LoVo (cell line): ENCODE data around the gene PLD4.

ENCODE experiments used
- DNase-seq: peaks from one replicate; pipeline ENCODE4 v3.0.0-alpha.2; 2016; ENCODE audit warnings: low spot score

Gene PLD4

GRCh38 chr14:104956290-104956890 lies 31.7 kb downstream of the PLD4 start:
- DNase-seq = no peak

DNA sequence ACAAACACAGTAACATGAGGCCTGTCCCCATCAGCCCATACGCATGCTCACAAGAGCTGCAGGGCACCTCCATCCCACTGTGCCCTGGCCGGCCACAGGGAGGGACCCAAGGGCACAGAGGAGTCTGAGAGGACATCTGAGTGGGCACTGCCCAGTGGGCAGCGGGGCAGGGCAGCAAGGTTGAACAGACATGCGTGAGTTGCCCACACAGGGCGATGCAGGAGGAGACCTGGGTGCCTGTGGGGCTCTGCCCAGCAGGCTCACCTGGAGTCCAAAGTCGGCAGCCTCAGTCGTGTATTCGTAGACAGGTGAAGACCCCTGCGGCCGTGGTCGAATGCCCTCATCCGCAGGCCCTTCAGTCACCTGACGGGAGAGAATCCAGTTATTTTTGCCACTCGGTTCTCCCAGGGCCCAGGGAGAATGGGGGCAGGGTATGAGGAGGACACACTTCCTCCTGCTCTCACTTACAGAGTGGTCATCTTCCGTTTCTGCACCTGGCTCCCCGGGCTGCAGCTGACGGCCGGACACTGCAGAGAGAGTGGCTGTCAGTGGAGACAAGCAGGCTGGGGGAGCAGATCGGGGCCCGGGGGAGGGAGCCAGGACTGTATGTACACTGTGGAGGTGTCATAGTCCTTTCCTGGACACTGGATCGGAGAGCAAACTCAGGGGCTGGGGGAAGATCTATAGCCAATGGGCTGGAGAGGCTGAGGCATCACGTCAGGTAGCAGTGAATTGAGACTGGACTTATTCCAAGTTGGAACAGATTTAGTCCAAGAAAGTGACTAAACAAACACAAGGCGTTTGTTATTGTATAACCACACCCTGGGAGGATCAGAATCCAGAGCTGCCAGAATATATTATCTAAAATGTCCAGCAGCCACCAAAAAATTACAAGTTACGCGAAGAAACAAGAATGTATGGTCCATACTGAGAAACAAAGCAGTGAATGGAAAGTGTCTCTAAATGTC lies 32.8 kb downstream of the PLD4 start:
- no peak for DNase-seq

DNA sequence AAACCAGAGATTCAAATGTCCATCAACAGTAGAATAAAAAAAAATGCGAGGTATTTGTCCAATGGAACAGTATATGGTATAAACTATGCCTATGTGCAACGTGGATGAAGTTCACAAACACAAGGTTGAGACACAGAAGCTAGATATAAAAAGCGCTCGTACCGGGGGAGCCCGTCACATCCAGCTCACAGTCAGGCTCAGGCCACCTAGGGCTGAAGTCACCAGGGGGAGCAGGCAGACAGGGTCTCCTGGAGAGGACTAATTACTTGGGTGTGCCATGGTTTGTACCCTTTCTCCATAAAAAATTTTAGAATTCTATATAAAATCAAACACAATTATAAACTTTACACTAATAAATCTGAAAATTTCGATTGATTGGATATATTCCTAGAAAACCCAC lies 39.9 kb downstream of the PLD4 start:
- DNase-seq = no peak

DNA sequence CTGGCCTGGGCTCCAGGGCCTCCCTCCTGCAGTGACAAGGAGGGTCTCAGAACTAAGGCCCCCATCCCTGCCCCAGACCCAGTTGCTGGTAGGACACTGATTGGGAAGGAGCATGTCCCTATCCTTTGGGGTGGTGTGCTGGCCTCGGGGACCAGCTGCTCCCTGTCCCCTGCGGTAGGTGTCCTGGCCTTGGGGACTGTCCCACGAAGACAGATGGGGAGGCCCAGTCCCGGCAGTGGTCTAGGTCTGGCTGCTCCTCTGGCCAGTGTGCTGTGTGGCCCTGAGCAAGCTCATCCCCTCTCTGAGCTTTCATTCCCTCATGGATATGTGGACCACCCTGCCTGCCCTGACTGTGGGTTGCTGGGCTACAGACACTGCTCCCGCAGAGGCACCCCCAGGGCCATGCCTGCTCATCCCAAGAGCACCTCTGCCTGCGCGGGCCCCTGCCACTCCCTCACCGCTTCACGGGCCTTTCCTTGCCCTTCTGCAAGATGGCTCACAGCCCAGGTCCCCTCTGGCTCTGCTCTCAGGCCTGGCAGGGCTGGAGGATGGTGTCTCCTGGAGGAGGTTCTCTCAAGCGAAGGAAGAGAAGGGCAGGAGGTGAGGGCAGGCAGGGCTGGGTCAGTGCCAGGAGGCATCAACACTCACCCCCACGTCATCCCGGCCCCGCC lies 41.0 kb downstream of the PLD4 start:
- no peak for DNase-seq

DNA sequence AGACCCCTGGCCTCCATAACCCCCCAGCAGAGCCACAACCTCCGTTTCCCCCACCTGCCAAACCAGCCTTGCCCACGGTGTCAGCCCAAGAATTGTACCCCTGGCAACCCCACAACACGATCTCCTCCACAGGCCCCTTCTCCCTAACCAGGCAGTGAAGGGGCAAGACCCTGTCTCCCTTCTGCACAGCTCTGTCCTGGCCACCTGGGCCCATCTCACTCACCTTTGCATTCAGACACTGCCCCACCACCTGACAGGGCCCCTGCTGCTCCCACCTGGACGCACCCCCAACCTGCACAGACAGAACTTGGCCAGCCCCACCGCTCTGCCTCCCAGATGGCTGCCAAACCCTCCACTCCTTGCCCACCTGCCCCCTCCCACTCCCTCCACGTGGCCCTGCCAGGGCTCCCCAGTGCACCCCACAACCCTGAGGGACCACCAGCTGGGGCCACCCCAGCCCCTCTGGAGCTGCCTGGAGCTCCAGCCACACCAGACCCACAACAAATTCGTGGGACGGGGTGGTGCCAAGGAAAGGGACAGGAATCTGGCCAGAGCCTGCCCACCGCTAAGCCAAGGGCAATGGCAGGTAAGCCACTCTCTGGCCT lies 41.7 kb downstream of the PLD4 start:
- DNase-seq = no peak

- DNase-seq = no peak
Observed at GRCh38 chr14:104966981-104967385, 42.3 kb downstream of the PLD4 start.

GRCh38 chr14:104967386-104968152 lies 42.9 kb downstream of the PLD4 start:
- DNase-seq = no peak

DNA sequence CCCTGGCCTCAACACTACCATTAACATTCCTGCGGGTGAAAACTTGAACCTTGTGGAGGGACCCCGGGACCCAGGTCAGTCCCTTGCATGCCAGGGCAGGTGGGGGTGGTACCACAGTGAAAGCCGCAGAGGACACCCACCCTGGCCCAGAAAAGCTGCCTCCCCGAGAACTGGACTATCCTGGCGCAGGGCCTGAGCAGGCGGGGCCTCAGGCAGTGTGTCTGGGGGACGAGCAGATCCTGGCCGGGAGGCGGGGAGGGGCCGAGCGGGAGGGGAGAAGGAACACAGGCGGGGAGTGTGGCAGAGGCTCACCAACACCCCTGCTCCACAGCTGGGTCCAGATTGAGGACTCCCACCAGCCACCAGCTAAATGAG lies 43.5 kb downstream of the PLD4 start:
- DNase-seq = no peak

GRCh38 chr14:104968541-104969401 lies 44.1 kb downstream of the PLD4 start:
- no peak for DNase-seq

DNA sequence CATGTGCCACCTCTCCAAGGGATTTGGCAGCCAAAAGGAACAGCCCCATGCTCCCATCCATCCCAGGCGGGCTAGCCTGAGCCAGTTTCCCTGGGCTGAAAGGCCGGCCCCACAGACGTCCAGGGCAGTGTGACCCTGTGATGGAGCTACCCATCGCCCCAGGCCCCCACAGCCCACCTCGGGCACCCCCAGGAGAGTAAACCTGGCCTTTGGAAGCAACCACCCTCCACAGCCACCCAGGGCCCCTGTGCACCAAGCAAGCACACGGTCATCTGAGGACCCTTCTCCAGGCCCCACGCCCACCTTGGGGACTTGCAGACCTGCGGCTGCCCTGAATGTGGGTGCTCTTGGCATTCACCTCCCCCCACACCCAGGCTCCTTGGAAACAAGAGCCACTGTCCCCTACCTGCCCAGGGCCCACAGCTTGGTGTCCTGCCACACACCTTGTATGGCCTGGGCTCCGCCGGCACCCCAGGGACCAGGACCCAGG lies 45.1 kb downstream of the PLD4 start:
- no peak for DNase-seq

DNA sequence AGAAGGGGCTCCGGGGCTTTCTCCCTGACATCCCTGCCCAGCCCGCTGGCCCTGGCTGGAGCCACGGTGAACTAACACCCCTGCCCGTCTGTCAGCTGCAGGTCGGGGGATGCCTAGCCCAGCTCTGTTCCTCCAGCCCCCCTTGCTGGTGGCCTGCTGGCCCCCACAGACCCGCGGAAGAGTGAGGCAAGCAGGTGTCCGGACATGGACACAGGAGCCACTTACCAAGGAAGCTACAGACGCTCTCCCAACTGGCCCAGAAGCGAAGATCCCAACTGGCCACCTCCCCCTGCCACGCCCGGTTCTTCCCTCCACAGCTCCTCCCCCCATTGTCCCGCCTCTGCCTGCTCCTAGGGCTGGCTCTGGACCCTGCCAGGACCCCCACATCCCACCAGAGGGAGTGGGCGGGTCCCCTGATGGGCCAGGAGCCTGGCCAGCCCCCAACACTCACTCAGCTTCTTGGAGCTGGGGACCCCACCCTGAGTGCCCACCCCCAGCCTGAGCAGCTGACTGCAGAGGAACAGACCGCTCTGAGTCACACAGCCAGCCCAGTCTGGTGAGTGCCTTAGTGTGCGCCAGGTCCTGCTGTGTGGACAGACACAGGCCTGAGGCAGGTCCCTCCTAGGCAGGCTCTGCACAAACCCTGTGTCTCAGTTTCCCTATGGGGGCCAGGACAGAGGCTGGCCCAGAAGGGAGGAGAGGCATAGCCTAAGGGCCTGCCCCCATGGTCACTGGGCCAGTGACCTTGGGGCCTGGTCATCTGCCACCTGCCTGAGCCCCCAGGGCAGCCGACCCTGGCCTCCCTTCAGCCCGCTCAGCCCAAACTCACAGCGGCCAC lies 45.8 kb downstream of the PLD4 start:
- no peak for DNase-seq

GRCh38 chr14:104971447-104972240 lies 47.0 kb downstream of the PLD4 start:
- DNase-seq = no peak

- DNase-seq = peak; percentile 92
Observed at GRCh38 chr14:104972301-104973134, 47.8 kb downstream of the PLD4 start.

- DNase-seq = no peak
Observed at GRCh38 chr14:104973135-104973384, 48.4 kb downstream of the PLD4 start.

DNA sequence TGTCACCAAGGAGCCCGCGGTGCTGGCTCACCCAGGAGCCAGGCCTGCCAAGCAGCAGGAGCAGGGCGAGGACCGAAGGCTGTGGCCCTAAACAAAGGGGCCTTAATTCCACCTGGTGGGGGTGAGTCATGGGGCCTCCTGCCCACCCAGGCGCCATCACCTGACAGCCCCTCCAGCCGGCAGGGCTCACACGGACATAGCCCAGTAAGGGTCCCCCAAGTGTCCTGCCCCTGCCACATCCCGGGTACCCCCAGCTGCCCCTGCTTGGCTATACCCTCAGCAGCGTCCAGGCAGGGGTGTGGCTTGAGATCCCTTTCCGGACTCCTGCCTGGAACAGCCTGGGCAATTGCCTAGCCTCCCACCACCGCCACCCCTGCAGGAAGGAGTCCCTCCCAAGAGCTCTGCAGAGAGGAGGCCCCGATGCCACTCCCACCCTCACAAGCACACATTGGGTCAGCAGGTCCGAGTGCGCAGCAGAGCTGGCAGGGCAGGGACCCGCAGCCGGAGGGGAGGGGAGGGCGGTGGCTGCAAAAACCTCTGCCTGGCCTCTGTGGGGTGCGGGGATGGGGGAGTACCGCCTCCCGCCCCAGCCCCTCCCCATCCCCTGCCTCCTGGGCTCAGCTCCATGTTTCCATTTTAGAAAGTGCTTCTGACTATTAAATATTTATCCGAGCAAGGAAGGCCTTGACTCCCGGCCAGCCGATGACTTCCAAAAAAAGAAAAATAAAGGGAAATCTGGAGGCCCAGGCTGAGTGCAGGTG lies 48.9 kb downstream of the PLD4 start:
- peak; percentile 96 for DNase-seq

DNA sequence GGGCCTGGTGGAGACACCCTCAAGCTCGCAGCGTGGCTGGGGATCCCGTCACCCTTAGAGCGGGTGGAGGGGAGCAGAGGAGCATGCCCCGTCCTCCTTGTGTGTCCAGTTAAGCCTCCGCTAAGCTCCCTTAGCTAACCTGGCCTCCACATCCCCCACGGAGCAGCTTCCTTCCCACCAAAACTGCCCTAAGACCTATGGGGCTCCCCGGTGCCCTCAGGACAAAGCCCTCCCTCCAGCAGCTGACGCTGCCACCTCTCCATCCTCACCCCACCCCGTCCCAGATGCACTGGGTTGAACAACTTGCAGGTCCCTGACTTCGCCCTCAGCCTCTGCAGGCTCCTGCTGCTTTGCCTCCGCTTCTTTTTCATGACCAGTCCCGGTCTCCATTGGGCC lies 49.5 kb downstream of the PLD4 start:
- DNase-seq = no peak

DNA sequence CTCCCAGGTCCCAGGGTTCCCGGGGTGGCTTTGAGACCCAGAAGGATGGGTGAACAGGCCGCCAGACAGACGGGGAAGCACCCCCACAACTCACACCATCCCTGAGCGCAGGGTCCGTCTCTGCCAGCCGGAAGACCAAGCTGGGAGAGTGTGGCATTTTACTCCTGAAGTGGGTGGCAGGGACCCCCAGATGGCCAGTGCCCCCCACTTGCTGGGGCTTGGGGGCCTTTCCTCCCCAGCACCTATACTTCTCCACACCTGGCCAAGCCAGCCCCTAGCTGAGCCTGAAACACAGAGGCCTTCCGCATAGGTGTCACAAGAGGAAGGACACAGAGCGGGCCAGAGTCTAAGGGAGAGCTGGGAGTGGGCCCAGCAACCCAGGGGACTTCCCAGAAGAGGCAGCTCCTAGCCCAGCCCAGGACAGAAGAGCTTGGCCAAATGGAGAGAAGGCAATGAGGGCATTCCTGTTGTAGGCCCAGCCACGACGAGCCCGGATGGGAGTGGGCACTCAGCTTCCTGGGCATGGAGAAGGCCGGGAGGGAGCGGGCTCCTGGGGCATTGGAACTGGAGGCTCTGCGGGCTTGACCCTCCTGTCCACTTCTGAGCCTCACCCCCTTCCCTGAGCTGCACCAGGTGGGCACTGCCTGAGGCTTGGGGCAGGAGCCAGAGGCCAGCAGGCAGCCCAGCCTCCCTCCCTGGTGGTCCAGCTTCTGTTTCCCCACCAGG lies 50.1 kb downstream of the PLD4 start:
- DNase-seq = no peak
